HEK293T (cell line): Measurements from ENCODE around the gene S100A6.
"Not testable (repeated sequence)": the region's sequence is repeated elsewhere in the genome, so short reads cannot be mapped to it uniquely, and the experiment has no call there.

ENCODE experiments used
- CTCF ChIA-PET: fragments of 350-600 bp; formaldehyde crosslinking; extraction: SDS; loops from one replicate; lab custom pipeline; 2021; ENCODE audit warnings: antibody characterized with exemption, inconsistent platforms; lab: Yijun Ruan, JAX
- POLR2A ChIA-PET: fragments of 350-600 bp; formaldehyde crosslinking; extraction: SDS; loops from one replicate; lab custom pipeline; 2020; ENCODE audit warnings: antibody characterized with exemption, inconsistent platforms; lab: Yijun Ruan, JAX
- DNase-seq: peaks from one replicate; pipeline ENCODE4 v3.0.0; 2012; ENCODE audit warnings: mixed read lengths; ENCODE audit errors: extremely low spot score
- ARNT ChIP-seq: fragments of 450-650 bp; IDR thresholded peaks from 2 replicates; pipeline ENCODE4 v1.6.1; 2017; ENCODE audit warnings: mild to moderate bottlenecking
- BHLHE40 ChIP-seq: fragments of 450-650 bp; IDR thresholded peaks from 2 replicates; pipeline ENCODE4 v1.6.1; 2016; ENCODE audit warnings: mild to moderate bottlenecking, moderate library complexity, borderline replicate concordance
- CTBP1 ChIP-seq: fragments of 450-650 bp; IDR thresholded peaks from 2 replicates; pipeline ENCODE4 v1.6.1; 2016; ENCODE audit warnings: borderline replicate concordance
- ELF4 ChIP-seq: fragments of 450-650 bp; IDR thresholded peaks from 2 replicates; pipeline ENCODE4 v1.6.1; 2017; ENCODE audit warnings: antibody characterized with exemption
- FOXA1 ChIP-seq: fragments of 450-650 bp; IDR thresholded peaks from 2 replicates; pipeline ENCODE4 v1.6.1; 2016; ENCODE audit warnings: mild to moderate bottlenecking
- FOXK2 ChIP-seq: fragments of 450-650 bp; IDR thresholded peaks from 2 replicates; pipeline ENCODE4 v1.6.1; 2016; ENCODE audit warnings: mild to moderate bottlenecking
- FOXM1 ChIP-seq: fragments of 450-650 bp; IDR thresholded peaks from 2 replicates; pipeline ENCODE4 v1.6.1; 2017; ENCODE audit warnings: mild to moderate bottlenecking, borderline replicate concordance
- HDGF ChIP-seq: fragments of 450-650 bp; IDR thresholded peaks from 2 replicates; pipeline ENCODE4 v1.6.1; 2017; ENCODE audit warnings: antibody characterized with exemption, borderline replicate concordance
- L3MBTL2 ChIP-seq: fragments of 450-650 bp; conservative IDR thresholded peaks from 2 replicates; pipeline ENCODE4 v1.6.1; 2016; ENCODE audit warnings: mild to moderate bottlenecking
- LEF1 ChIP-seq: fragments of 450-650 bp; IDR thresholded peaks from 2 replicates; pipeline ENCODE4 v1.6.1; 2017; ENCODE audit warnings: mild to moderate bottlenecking, borderline replicate concordance
- NFRKB ChIP-seq: fragments of 450-650 bp; IDR thresholded peaks from 2 replicates; pipeline ENCODE4 v1.6.1; 2016; ENCODE audit warnings: mild to moderate bottlenecking, moderate library complexity
- PKNOX1 ChIP-seq: fragments of 450-650 bp; IDR thresholded peaks from 2 replicates; pipeline ENCODE4 v1.6.1; 2016
- SP1 ChIP-seq: fragments of 450-650 bp; IDR thresholded peaks from 2 replicates; pipeline ENCODE4 v1.6.1; 2017
- SUZ12 ChIP-seq: fragments of 450-650 bp; IDR thresholded peaks from 2 replicates; pipeline ENCODE4 v1.6.1; 2016; ENCODE audit warnings: mild to moderate bottlenecking
- TARDBP ChIP-seq: fragments of 450-650 bp; IDR thresholded peaks from 2 replicates; pipeline ENCODE4 v1.6.1; 2016
- ZNF384 ChIP-seq: fragments of 450-650 bp; IDR thresholded peaks from 2 replicates; pipeline ENCODE4 v1.6.1; 2016

The S100A6 gene

GRCh38 chr1:153577624-153578051 lies 41.8 kb upstream of the S100A6 start:
- DNase-seq = no peak
- no peak for TF ChIP-seq L3MBTL2
- no peak for TF ChIP-seq BHLHE40
- no peak for TF ChIP-seq LEF1
- TF ChIP-seq SUZ12 = no peak
- TF ChIP-seq SP1 = no peak
- POLR2A ChIA-PET = interaction anchor here (0.9 to 3.9 kb wide), 7 partner anchors 8 to 413 kb away, joined by 3 to 20 read pairs (median 3); partner anchors contain the start of genes CHTOP, RPS27 and S100A13
- CTCF ChIA-PET = interaction anchor here (0.7 to 2.7 kb wide), 5 partner anchors 9 to 67 kb away, joined by 8 to 12 read pairs (median 9); partner anchors contain the start of gene S100A13

- POLR2A ChIA-PET = interaction anchor here (0.9 to 3.9 kb wide), 6 partner anchors 9 to 413 kb away, joined by 3 to 20 read pairs (median 5); partner anchors contain the start of genes CHTOP, RPS27 and S100A13
- no peak for DNase-seq
- no peak for TF ChIP-seq SP1
- no peak for TF ChIP-seq ELF4
- TF ChIP-seq HDGF = no peak
- no peak for TF ChIP-seq BHLHE40
- TF ChIP-seq ARNT = no peak
- no peak for TF ChIP-seq FOXM1
- TF ChIP-seq TARDBP = no peak
- TF ChIP-seq L3MBTL2 = no peak
- no peak for TF ChIP-seq PKNOX1
- TF ChIP-seq ZNF384 = no peak
- no peak for TF ChIP-seq SUZ12
- TF ChIP-seq LEF1 = no peak
- no peak for TF ChIP-seq FOXK2
- TF ChIP-seq FOXA1 = no peak
- TF ChIP-seq NFRKB = no peak
- CTCF ChIA-PET = interaction anchor here (0.7 to 2.7 kb wide), 5 partner anchors 9 to 67 kb away, joined by 8 to 12 read pairs (median 9); partner anchors contain the start of gene S100A13
Measured at GRCh38 chr1:153577138-153577537, 41.3 kb upstream of the S100A6 start.

- CTCF ChIA-PET = interaction anchor here (2.6 kb wide), 1 partner anchor 65 kb away, joined by 8 read pairs; no protein-coding TSS in a partner anchor
- POLR2A ChIA-PET = interaction anchor here (3.1 to 3.9 kb wide), 2 partner anchors 52 to 59 kb away, joined by 15 to 20 read pairs; partner anchors contain the start of genes CHTOP and S100A13
- DNase-seq = not testable (repeated sequence)
Measured at GRCh38 chr1:153575497-153575896, 39.7 kb upstream of the S100A6 start.

DNA sequence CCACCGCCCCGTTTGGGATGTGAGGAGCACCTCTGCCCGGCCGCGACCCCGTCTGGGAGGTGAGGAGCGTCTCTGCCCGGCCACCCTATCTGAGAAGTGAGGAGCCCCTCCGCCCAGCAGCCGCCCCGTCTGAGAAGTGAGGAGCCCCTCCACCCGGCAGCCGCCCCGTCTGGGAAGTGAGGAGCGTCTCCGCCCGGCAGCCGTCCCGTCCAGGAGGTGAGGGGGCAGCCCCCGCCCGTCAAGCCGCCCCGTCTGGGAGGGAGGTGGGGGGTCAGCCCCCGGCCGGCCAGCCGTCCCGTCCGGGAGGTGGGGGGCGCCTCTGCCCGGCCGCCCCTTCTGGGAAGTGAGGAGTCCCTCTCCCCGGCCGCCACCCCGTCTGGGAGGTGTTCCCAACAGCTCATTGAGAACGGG lies 39.3 kb upstream of the S100A6 start:
- DNase-seq, POLR2A ChIA-PET, CTCF ChIA-PET: not testable (repeated sequence)

DNA sequence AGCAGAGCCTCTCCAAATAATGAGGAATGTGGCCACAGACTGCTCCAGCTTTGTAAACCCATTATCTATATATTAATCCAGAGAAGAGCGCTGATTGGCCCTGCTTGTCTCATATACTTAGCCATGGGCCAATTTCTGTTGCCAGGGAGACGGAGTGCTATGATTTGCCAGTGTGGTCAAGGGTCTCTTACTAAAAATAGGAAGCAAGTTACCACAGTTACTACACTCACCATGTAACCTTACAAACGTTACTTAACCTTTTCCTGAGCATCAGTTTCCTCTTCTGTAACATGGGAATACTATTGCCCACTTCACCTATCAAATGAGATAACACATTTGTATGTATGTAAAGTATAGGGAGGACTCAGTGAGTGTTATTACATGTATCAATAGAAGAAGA lies 37.6 kb upstream of the S100A6 start:
- ChIA-PET CTCF (interaction anchor here (1.2 to 4.7 kb wide), 2 partner anchors 54 to 61 kb away, joined by 4 to 15 read pairs; partner anchors contain the start of genes CHTOP, S100A1 and S100A13), POLR2A (interaction anchor here (1.9 kb wide), 1 partner anchor 61 kb away, joined by 11 read pairs; the partner anchor contains the start of gene CHTOP)
- no peak for TF ChIP-seq FOXM1
- no peak for TF ChIP-seq TARDBP
- TF ChIP-seq ELF4 = no peak
- DNase-seq = no peak

DNA sequence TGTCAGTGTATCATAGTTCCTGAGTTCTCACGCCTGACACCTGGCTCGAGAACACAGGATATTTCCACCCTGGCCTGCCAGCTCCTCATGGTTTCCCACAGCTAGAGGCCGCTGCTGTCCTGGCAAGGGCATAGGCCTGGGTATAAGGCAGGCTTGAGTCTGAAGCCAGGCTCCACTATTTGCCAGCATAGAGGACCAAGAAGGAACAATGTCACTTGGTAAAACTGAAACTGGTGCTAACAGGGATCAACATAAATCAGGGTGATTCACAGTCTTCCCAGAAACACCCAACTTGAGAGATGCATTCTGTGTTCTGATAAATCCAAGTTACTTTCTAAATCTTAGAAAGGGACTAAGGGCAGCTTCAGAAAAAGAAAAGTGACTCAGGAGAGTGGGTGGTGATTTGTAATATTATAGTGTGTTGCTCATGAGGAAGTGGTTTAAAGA lies 36.8 kb upstream of the S100A6 start:
- ChIA-PET POLR2A (interaction anchor here (1.1 to 1.9 kb wide), 3 partner anchors 55 to 61 kb away, joined by 4 to 13 read pairs (median 11); partner anchors contain the start of genes CHTOP and S100A13), CTCF (interaction anchor here (0.6 to 5.8 kb wide), 8 partner anchors 20 to 63 kb away, joined by 3 to 60 read pairs (median 4); partner anchors contain the start of genes CHTOP, S100A1 and S100A13)
- no peak for TF ChIP-seq NFRKB
- no peak for TF ChIP-seq SUZ12
- TF ChIP-seq BHLHE40 = no peak
- TF ChIP-seq ELF4 = no peak
- no peak for TF ChIP-seq ARNT
- TF ChIP-seq CTBP1 = no peak
- no peak for TF ChIP-seq ZNF384
- TF ChIP-seq FOXK2 = no peak
- no peak for TF ChIP-seq SP1
- no peak for TF ChIP-seq LEF1
- no peak for TF ChIP-seq FOXM1
- no peak for TF ChIP-seq FOXA1
- no peak for TF ChIP-seq L3MBTL2
- TF ChIP-seq TARDBP = no peak
- no peak for TF ChIP-seq HDGF
- no peak for TF ChIP-seq PKNOX1
- no peak for DNase-seq

DNA sequence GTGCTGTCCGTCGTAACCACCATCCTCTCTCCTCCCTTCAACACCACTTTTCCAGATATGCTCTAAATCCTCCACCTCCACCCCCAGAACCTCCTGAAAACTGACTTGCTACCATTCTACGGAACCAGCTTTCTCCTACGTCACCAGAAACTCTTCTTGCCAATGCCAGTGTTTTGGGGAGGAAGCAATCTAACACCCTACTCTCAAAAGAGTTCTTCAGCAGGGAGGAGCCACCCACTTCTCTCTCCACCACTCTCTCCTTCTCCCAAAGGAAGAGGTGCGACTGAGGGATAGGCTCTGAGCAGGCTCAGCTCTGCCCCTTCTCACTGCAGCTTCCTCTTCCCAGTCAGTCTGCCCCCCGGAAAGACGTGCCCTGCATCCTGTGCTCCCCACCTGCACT lies 35.9 kb upstream of the S100A6 start:
- ChIA-PET CTCF (interaction anchor here (0.6 to 5.8 kb wide), 6 partner anchors 21 to 61 kb away, joined by 3 to 60 read pairs (median 6); partner anchors contain the start of genes S100A1 and S100A13), POLR2A (interaction anchor here (1.1 to 1.9 kb wide), 3 partner anchors 55 to 62 kb away, joined by 4 to 13 read pairs (median 11); partner anchors contain the start of genes CHTOP and S100A13)
- TF ChIP-seq LEF1 (no peak), SP1 (no peak), FOXK2 (no peak), BHLHE40 (no peak), HDGF (no peak), SUZ12 (no peak), ELF4 (no peak), FOXA1 (no peak), FOXM1 (no peak), ARNT (no peak)
- DNase-seq = no peak
